GM12878 (cell line): ENCODE data around the gene PELI1. TPM values are rescaled to one million over a fixed set of nuclear protein-coding genes. Genes with fewer than 3 reads are reported as not detected.
A peak's percentile ranks its signal among the peaks of the same experiment; 100 is the strongest.

Experiments used
- ATAC-seq: fragments of 200-7000 bp; cut with Tn5 transposase; 3 replicates; pipeline ENCODE4 v1.9.1; 2020; ENCODE audit warnings: mild to moderate bottlenecking, moderate library complexity
- BruUV-seq: library from RNA; stranded (reverse); fragments of 400-500 nt; replicated peaks from 2 replicates; lab custom pipeline; 2021; lab: Mats Ljungman, UMichigan
- CTCF ChIA-PET: fragments of 300-600 bp; sonication (Branson Sonifier 250); formaldehyde crosslinking; extraction: SDS; loops from one replicate; lab custom pipeline; 2021; ENCODE audit warnings: inconsistent platforms; lab: Yijun Ruan, JAX
- POLR2A ChIA-PET: fragments of 350-600 bp; formaldehyde crosslinking; extraction: SDS; loops from one replicate; lab custom pipeline; 2021; ENCODE audit warnings: inconsistent platforms; lab: Charles Lee
- RAD21 ChIA-PET: fragments of 300-600 bp; sonication (Branson Sonifier 250); formaldehyde crosslinking; loops from one replicate; lab custom pipeline; 2023; ENCODE audit warnings: antibody characterized with exemption; ENCODE audit not compliant: unreplicated experiment; lab: Charles Lee
- SMC1A ChIA-PET: fragments of 300-600 bp; sonication (Branson Sonifier 250); formaldehyde crosslinking; loops from one replicate; lab custom pipeline; 2023; ENCODE audit not compliant: unreplicated experiment, uncharacterized antibody; lab: Charles Lee
- DNase-seq: peaks from one replicate; pipeline ENCODE4 v3.0.0-alpha.2; 2011; ENCODE audit warnings: low read depth, low spot score
- FAIRE-seq: peaks from 3 replicates; lab custom pipeline; 2011; peaks lifted over from hg19 to GRCh38; lab: Jason Lieb, UNC
- H2AFZ ChIP-seq: 2 replicates; pipeline ENCODE4 v1.6.0; 2011; ENCODE audit warnings: low read depth, low read length, control low read depth; ENCODE audit not compliant: control insufficient read depth
- H3K27ac ChIP-seq: 2 replicates; pipeline ENCODE4 v1.5.1; 2011; ENCODE audit warnings: control low read depth; ENCODE audit not compliant: control insufficient read depth, insufficient read depth
- H3K27me3 ChIP-seq, 2 experiments: replicated peaks in 1 of 2; 2 replicates each; pipeline versions ENCODE4 v1.6.0 to v1.6.1; 2011; ENCODE audit warnings: low read length in 1 of 2; ENCODE audit not compliant: control insufficient read depth in 2 of 2, insufficient read depth in 2 of 2
- H3K36me3 ChIP-seq, 2 experiments: 2 replicates each; pipeline ENCODE4 v1.5.1; 2011; ENCODE audit warnings: low read length in 1 of 2; ENCODE audit not compliant: control insufficient read depth in 2 of 2, insufficient read depth in 2 of 2
- H3K4me1 ChIP-seq: 2 replicates; pipeline ENCODE4 v1.6.1; 2011; ENCODE audit warnings: mild to moderate bottlenecking, low read length, moderate library complexity, mixed read lengths; ENCODE audit not compliant: control insufficient read depth, insufficient read depth
- H3K4me2 ChIP-seq: 2 replicates; pipeline ENCODE4 v1.6.0; 2011; ENCODE audit warnings: control low read depth; ENCODE audit not compliant: control insufficient read depth, insufficient read depth
- H3K4me3 ChIP-seq: fragments of 200-600 bp; sonication (generic); 2 replicates; pipeline ENCODE4 v1.5.1; 2016
- H3K79me2 ChIP-seq: 2 replicates; pipeline ENCODE4 v1.6.0; 2011; ENCODE audit warnings: low read length; ENCODE audit not compliant: control insufficient read depth, insufficient read depth
- H3K9ac ChIP-seq: 2 replicates; pipeline ENCODE4 v1.8.0; 2011; ENCODE audit warnings: low read length, control low read depth, mixed read lengths; ENCODE audit not compliant: control insufficient read depth, insufficient read depth
- H3K9me3 ChIP-seq: replicated peaks from 3 replicates; pipeline ENCODE4 v1.5.1; 2011; ENCODE audit warnings: mild to moderate bottlenecking, low read length; ENCODE audit not compliant: control insufficient read depth, insufficient read depth
- H4K20me1 ChIP-seq: 2 replicates; pipeline ENCODE4 v1.6.0; 2011; ENCODE audit not compliant: control insufficient read depth, insufficient read depth
- BCLAF1 ChIP-seq: fragments of 450-650 bp; IDR thresholded peaks from 2 replicates; pipeline ENCODE4 v1.6.1; 2017; ENCODE audit warnings: antibody characterized with exemption, mild to moderate bottlenecking, moderate library complexity
- E2F8 ChIP-seq: fragments of 450-650 bp; IDR thresholded peaks from 2 replicates; pipeline ENCODE4 v1.6.1; 2018; ENCODE audit warnings: mild to moderate bottlenecking, low read depth, moderate library complexity; ENCODE audit not compliant: partially characterized antibody
- MTA2 ChIP-seq: fragments of 450-650 bp; IDR thresholded peaks from 2 replicates; pipeline ENCODE4 v1.6.1; 2016; ENCODE audit warnings: low read depth, mild to moderate bottlenecking, moderate library complexity
- NKRF ChIP-seq: fragments of 450-650 bp; conservative IDR thresholded peaks from 2 replicates; pipeline ENCODE4 v1.6.1; 2017; ENCODE audit warnings: mild to moderate bottlenecking, moderate library complexity
- PRDM15 ChIP-seq: fragments of 450-650 bp; formaldehyde crosslinking; IDR thresholded peaks from 2 replicates; pipeline ENCODE4 v1.4.0; 2020; ENCODE audit warnings: mild to moderate bottlenecking, moderate library complexity
- RAD51 ChIP-seq: fragments of 450-650 bp; IDR thresholded peaks from 2 replicates; pipeline ENCODE4 v1.6.1; 2016; ENCODE audit warnings: moderate library complexity, mild to moderate bottlenecking, inconsistent platforms
- WGBS: methylation state at CpG from one replicate; pipeline ENCODE4 v1.1.6; 2016; ENCODE audit warnings: low lambda C conversion rate; ENCODE audit not compliant: insufficient replicate concordance, insufficient coverage; ENCODE audit errors: missing lambda C conversion rate; 5-methylcytosine and 5-hydroxymethylcytosine counted together
- in situ Hi-C: fragments of 300-500 bp; cut with MboI; formaldehyde crosslinking; loops from 9 replicates; pipeline ENCODE4 v1.14.3; 2018; ENCODE audit warnings: mixed read lengths
- intact Hi-C: fragments of 100-400 bp; cut with micrococcal nuclease; formaldehyde crosslinking; loops from one replicate; pipeline ENCODE4 v1.14.2; 2022; ENCODE audit not compliant: unreplicated experiment
- polyA plus RNA-seq, 11 experiments: library from polyadenylated mRNA; depleted of rRNA in 4 of 11; unstranded in 6 of 11; stranded (reverse) in 5 of 11; fragments of >200 nt; fragmentation: Nextera tagmentation in 4 of 11; fragmentation: Illumina TruSeq in 1 of 11; extraction: Ambion mirVana in 4 of 11; extraction: Trizol in 1 of 11; gene quantifications; 1 replicate in 1 of 11; 2 replicates in 10 of 11; pipeline versions ENCODE4 v1.2.1 to v1.2.3, GENCODE V29; 2011 to 2016; ENCODE audit warnings: inconsistent platforms in 2 of 11, missing spikeins in 2 of 11, low read depth in 1 of 11
- total RNA-seq, 4 experiments: library from RNA; depleted of rRNA in 3 of 4; stranded (reverse); fragments of >200 nt in 3 of 4; fragmentation: Illumina TruSeq in 1 of 4; extraction: Trizol in 1 of 4; gene quantifications; 2 replicates each; pipeline versions ENCODE4 v1.2.1 to v1.2.3, GENCODE V29; 2013 to 2021

Gene PELI1
- total and polyA plus RNA-seq, 10 of the 15 experiments (the other 5 are each of a cell fraction or from before 2014, with no cell fraction given), result 12.1 to 92.0 (median 39.8) TPM

DNA sequence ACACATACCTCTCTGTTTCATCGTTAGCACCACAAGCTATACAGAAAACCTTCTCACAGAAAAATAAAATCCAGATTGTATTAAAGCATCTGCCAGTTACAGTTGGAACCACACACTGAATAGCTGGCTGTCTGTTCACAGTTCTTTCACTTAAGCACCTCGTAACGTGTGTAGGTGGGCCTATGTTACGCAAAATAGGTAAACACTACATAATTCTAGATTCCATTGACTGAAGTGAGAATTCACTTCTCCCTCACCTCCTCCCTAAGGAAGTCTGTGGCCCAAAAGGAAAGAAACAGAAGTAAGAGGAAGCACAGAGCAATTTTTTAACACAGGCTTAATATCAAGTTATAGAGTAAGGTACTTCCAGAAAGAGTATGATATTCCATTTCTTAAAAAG lies 24.9 kb downstream of the PELI1 start:
- peak overlapping the region; percentile 27; the same call in 1 of the 2 replicates for H3K4me2 ChIP-seq
- TF ChIP-seq E2F8 (no peak), RAD51 (no peak), MTA2 (no peak), BCLAF1 (no peak), NKRF (no peak), PRDM15 (no peak)
- H3K36me3 ChIP-seq, result peaks cover 1 to 7% of the 10 kb centered on the region in 2 experiments; a peak in 3 of 4 replicates
- peaks cover 32% of the 10 kb centered on the region for H3K4me1 ChIP-seq
- no peak overlapping the region; the same call in 1 of the 2 replicates for H3K27ac ChIP-seq
- peaks cover 94% of the 10 kb centered on the region for H3K79me2 ChIP-seq
- ATAC-seq (no peak), DNase-seq (no peak), FAIRE-seq (no peak)
- ChIA-PET CTCF (interaction anchor here (0.9 to 1.5 kb wide), 3 partner anchors 12 to 489 kb away, joined by 3 to 4 read pairs (median 3); no protein-coding TSS in a partner anchor), POLR2A (interaction anchor here (0.5 to 2.6 kb wide), 7 partner anchors 11 to 152 kb away, joined by 4 to 11 read pairs (median 7); no protein-coding TSS in a partner anchor), SMC1A (interaction anchor here (0.8 to 23.5 kb wide), 8 partner anchors 14 to 211 kb away, joined by 3 to 495 read pairs (median 4); no protein-coding TSS in a partner anchor), RAD21 (interaction anchor here (0.9 to 3.2 kb wide), 12 partner anchors 10 to 208 kb away, joined by 3 to 15 read pairs (median 5); no protein-coding TSS in a partner anchor)
- H4K20me1 ChIP-seq, result 0 out of 2 replicates have a peak, but pooled peaks cover 2% of the 10 kb centered on the region
- intact Hi-C loops (no loop called here), in situ Hi-C loops (no loop called here)
- BruUV-seq, result no TSS peak
- no peak overlapping the region for H3K9ac ChIP-seq
- no peaks in the 10 kb centered on the region for H3K9me3 ChIP-seq
- 74% methylated on average over 4 of the region's 4 CpGs for WGBS
- H3K27me3 ChIP-seq, result no peaks in the 10 kb centered on the region
- H3K4me3 ChIP-seq, result no peak overlapping the region
- H2AFZ ChIP-seq, result no peak overlapping the region
